GM21619 (cell line): Measurements from ENCODE around the gene SVOPL.
A peak's percentile ranks its signal among the peaks of the same experiment; 100 is the strongest.
"Not testable (repeated sequence)": the region's sequence is repeated elsewhere in the genome, so short reads cannot be mapped to it uniquely, and the experiment has no call there.

Experiments used
- ATAC-seq: cut with Tn5 transposase; IDR thresholded peaks from one replicate; pipeline ENCODE4 v1.9.1; 2021; ENCODE audit not compliant: unreplicated experiment

SVOPL gene

DNA sequence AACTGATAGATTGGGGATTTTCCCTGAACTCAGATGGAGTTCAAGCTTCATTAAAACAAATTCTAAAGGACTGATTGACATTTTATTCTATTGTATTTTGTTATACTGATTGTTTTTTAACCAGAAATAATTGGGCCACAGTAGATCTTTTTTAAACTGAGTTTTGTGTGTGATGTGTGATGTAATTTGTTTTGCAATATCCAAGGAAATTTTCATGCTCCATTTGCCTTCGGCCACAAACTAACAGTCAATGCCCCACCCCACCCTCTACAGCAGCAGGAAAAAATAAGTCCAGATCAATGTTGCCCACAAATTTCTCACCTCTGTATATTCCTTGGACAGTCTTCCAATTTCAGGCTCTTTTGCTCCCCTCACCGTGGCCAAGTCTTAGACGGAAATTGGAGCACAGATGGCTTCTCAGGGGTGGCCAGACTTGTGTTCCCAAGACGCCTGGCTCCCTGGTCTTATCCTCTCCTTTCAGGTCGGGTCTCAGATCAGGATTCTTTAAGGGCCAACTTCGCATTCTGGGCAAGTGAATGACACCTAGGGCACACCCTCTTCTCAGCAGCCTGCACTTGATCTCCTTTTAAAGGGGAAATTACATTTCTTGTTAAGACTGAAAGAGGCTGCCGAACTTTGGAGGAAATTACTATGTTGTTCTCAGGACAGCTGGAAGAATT is at the start of gene SVOPL:
Gene SVOPL, minus strand, starts transcription at position 506 of the 680 bp plus-strand sequence. CDS start 22,317 bp downstream, outside the sequence.
- ATAC-seq: no peak

DNA sequence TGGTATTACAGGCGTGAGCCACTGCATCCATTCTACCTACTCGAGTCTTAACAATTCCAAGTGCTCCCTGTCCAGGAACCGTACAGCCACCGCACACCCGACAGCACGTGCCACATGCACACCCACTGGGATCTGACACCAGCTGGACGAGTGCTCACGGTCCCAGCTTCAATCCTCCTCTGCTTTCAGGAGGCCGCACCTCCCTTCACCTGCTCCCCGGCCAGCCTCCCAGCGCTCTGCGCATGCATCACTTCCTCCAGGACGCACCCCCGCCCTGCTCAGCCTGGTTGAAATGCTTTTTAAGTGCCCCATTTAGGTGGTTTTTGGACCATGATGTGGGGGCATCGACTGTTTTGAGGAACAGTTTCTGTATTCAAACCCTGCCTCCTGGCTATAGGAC is 49.3 kb upstream of the SVOPL start:
- no peak for ATAC-seq

- no peak for ATAC-seq
Measured at GRCh38 chr7:138749960-138750359, 48.8 kb upstream of the SVOPL start.

DNA sequence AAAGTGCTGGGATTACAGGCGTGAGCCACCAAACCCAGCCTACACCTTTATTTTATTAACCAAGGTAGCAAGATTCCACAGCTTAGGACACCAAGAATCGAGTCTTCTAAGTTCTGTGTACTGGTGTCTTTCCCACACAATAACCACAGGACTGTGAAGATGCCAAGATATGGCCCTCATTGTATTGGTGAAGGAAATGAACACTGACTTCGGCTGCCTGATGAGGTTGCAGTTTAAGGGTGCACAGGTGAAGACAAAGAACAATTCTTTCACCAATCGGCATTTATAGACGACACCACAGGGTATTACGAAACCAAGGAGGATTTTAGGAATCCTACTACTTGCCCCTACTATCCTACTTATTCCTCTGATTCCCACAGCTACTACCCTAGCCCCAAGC is 47.5 kb upstream of the SVOPL start:
- no peak for ATAC-seq

DNA sequence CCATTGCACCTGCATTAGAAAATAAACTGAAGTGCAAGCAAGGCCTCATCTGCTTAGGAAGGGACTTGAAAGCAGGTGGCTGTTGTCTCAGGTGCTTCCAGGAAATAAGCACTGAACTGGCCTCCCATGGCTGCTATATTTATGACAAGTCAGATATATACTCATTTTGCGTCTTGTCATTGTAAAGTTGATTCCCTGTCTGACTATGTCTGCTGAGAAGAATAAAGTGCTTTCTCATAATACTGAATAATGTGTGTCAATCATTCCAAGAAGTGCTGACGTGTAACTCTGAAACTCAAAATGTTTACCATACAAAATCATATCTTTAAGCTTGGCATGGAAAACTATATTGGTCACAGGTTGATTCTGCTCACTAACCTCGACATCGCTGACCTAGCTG is 44.9 kb upstream of the SVOPL start:
- ATAC-seq: no peak

- no peak for ATAC-seq
Measured at GRCh38 chr7:138745189-138745588, 44.0 kb upstream of the SVOPL start.

DNA sequence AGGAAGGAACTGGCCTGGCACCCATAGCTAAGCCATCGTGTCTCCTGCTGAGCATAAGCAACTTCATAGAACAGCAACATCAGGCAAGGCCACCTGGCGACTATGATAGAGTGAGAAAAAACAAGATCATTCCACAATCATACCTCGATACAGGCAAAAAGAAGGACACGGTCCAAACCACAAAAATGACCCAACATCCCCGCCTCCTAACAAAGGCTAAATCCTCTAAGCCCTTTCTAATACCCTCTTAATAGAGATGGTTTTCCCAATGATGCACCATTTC is 40.2 kb upstream of the SVOPL start:
- ATAC-seq: no peak

- no peak for ATAC-seq
Measured at GRCh38 chr7:138739859-138740258, 38.7 kb upstream of the SVOPL start.

DNA sequence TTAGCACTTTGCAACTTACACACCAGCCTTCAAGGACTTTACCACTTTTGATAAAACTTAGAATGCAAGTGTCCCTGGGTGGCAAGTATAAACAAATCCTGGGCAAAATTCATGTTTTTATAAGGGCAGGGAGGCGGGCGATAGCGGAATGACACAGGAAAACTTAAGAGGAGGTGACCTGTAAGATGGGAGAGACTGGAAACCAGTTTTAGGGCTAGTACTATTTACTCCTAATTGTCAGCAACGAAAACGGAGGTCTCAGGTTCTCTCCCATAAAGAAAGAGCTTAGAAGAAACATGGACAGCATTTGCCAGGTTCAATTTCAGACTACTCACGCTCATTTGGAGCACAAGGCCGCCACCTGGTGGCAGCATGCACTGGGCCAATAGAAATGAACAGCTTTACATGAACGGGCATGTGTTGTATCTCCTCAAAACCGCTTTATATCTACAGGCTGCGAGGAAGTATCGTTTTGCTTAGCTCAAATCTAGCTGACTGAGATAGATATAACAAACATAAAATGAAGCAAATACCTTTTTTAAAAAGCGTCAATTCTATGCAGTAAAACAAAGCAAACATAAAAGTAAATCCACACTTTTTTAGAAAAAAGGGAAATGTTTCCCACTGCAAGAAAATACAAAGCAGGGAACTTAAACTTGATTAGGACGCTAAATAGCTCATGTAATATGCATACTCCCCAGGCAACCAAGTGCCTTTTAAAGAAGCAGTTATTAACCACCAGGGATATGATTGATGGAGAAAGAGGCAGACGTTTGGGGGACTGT is 37.6 kb upstream of the SVOPL start:
- peak; percentile 89 for ATAC-seq

GRCh38 chr7:138738114-138738513 is 37.0 kb upstream of the SVOPL start:
- no peak for ATAC-seq

DNA sequence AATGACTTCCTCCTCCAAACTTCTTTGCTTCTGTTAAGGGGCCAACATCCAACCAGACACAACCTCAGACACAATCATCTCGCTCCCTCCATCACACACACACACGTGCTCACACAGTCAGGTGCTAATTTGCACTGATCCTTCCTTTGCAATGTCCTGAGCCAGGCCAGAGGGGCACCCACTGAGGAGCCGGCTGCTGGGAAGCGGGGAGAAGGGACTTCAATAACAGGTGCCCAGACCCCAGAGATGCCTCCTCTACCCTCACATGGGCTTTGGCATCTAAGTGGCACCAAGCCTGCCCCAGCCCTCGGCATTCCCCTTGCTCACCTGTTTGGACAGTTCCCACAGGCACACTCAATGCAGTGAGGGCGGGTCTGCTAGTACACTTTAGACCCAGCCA is 34.2 kb upstream of the SVOPL start:
- no peak for ATAC-seq

DNA sequence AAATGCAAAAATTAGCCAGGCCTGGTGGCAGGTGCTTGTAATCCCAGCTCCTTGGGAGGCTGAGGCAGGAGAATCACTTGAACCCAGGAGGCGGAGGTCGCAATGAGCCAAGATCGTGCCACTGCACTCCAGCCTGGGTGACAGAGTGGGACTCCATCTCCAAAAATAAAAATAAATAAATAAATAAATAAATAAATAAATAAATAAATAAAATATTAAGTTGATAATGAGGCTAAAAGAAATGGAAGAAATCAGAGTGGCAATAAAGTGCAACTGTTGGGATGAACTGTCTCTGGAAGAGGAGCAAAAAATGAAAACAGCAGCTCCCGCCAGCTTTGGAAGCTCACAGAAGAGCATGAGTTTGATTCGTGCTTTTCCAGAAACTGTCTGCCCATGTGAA is 30.6 kb upstream of the SVOPL start:
- ATAC-seq: not testable (repeated sequence)

GRCh38 chr7:138729444-138729843 is 28.3 kb upstream of the SVOPL start:
- no peak for ATAC-seq

DNA sequence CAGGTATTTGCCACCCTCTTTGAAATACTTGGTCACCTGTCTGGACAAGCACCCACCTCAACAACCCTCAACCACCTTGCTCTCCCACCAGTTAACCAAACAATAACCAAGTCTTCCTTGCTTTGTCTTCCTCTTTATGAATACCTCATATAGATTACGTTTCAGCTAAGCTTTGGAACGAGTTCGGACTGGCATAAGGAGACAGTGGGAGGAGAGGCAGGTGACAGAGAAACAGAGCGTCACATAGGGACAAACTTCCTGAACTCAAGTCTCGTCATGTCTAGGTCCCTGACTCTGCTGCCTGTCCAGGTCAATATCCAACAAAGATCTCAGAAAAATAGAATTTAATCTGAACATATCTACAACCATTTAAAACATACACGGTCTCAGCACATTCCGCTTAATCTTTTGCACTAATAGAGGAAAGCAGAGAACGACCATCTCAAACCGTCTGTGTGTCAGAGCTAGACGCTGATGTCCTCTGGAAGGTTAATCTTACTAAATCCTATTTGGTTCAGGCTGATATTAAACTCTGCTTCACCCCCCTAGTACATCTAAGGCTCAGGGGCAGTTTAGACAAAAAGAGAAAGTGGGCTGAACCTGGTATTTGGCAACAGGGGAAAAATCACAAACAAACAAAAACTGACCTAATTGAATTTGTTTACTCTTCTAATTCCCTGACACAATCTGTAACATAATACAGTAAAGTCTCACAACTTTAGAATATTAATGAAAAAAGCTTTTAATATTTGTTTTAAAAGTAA is 26.4 kb upstream of the SVOPL start:
- no peak for ATAC-seq

DNA sequence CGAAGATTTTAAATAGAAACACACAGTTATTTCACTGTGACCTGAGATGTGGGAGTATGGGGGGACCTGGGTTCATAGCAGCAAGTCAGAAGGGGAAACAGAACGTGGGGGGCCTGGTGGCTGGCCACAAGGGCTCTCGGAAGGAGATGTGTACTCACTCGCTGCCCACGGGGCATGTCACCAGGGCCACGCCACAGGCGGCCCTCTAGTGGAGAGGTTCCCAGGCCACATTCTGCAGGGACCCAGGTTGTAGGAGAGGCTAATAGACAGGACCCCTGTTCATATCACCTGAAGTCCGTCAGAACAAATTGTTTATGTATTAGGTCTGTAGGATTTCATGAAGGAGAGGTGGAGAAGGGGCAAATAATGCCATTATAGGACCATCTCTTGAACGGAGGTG is 25.1 kb upstream of the SVOPL start:
- ATAC-seq: no peak

DNA sequence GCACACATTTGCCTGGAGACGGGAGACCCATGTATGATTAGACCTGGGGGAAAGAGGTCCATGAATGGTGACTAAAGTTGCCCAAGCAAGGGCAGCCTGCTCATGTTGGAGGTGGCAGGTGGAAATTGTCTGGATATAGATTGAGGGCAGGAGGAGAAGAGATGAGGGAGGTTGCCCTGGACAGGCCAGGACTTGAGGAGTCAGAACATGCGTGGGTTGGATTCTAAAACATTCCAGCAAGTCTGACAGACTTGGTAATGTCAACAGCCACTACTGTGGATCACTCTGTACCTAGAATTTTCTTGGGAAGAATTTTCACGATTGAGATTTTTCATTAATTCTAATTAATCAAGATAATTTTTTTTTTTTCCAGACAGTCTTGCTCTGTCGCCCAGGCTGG is 19.1 kb upstream of the SVOPL start:
- no peak for ATAC-seq

GRCh38 chr7:138716889-138717288 is 15.7 kb upstream of the SVOPL start:
- ATAC-seq: no peak

- no peak for ATAC-seq
Measured at GRCh38 chr7:138713191-138713590, 12.0 kb upstream of the SVOPL start.

DNA sequence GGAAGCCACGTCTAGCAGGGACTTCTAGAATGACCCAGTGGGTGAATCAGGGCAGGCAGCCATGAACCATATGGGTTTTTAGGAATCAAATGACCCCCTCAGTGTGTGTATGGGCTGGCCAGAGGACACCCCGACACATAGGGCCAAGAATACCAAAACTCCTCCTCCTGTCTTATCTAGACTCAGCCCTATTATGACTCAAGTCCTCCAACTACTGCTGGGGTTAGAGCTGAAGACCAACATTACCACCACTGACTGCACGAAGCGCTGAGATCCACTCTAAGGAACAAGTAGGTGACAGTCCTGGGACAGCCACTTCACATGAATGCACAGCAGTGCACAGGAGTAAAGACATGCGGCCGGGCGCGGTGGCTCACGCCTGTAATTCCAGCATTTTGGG is 11.5 kb upstream of the SVOPL start:
- no peak for ATAC-seq

DNA sequence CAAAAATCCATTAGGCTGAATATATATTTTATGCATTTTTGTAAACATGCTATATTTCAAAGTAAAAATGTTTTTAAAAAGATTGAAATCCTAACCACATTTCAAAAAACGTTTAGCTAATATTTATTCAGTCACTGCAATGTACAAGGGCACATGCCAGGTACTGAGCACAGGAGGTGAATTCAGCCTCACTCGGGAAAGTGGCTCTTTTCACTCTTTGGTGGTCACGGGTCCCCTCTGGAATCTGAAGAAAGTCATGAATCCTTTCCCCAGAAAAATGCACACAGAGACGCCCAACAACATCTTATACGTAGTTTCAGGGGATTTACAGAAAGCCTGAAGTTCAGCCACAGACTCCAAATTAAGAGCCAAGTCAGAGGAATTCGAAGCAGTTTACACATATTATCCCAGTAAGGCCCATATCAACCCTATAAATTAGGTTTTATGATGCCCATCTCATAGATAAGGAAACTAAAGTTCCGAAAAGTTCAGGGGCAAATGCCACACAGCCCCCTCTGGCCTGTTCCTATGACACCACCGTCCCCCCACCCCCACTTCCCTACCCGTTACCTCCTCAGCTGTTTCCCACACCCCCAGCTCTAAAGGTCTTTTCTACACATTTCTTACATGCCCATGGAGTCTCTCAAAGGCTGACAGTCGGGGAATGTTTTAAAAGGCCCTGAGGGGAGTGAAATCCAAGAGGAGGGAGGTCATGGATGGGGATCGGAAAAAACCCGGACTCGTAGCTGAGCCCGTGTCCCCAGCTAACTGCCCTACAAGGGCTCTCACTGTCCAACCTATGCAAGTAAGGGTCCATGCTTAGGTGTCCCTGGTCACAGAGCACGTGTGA is 9.6 kb upstream of the SVOPL start:
- ATAC-seq: no peak

- no peak for ATAC-seq
Measured at GRCh38 chr7:138705167-138705566, 4.0 kb upstream of the SVOPL start.
